ENCODE measurements around the gene DCUN1D3.

Gene DCUN1D3

DNA sequence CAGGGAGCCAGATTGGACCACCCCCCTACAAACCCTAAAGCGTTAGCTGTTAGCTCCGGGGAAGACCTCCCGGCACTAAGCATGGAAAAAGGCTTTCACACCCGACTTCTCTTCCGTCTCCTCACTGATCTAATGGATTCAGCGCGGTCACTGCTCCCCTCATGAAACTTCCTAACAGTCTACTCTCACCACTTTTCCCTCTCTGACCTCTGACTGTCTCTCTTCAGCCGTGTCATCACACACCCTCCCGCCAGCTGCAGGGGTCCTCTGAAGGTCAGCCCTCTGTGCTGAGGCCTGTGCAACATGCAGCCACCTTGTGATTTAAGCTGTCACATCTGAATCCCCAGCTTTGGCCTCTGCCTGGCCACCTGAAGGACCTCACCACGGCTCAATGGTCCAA lies 16.1 kb upstream of the DCUN1D3 start:
- TF ChIP-seq, protein P1, sequence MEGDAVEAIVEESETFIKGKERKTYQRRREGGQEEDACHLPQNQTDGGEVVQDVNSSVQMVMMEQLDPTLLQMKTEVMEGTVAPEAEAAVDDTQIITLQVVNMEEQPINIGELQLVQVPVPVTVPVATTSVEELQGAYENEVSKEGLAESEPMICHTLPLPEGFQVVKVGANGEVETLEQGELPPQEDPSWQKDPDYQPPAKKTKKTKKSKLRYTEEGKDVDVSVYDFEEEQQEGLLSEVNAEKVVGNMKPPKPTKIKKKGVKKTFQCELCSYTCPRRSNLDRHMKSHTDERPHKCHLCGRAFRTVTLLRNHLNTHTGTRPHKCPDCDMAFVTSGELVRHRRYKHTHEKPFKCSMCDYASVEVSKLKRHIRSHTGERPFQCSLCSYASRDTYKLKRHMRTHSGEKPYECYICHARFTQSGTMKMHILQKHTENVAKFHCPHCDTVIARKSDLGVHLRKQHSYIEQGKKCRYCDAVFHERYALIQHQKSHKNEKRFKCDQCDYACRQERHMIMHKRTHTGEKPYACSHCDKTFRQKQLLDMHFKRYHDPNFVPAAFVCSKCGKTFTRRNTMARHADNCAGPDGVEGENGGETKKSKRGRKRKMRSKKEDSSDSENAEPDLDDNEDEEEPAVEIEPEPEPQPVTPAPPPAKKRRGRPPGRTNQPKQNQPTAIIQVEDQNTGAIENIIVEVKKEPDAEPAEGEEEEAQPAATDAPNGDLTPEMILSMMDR (conservative IDR thresholded peaks at IDR 0.05), result no peak
- no peak overlapping the region for H3K27ac ChIP-seq

DNA sequence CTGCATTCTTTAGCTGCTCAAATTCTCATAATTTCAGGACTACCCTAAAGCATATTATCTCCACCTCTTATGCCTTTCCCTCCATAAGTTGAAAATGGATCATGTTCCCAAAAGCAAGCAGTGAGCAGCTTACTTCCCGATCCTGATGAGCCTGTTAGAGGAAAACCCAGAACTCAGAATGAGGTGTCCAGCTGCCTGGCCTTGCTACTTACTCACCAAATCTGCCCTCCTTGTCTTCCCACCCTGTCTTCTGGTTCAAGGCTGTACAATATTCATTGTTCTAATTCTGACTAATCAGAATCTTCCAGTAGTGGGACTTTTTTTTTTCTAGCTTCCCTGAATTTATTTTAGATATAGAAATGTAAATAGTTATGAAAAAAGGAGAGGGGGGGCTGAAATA lies 11.2 kb upstream of the DCUN1D3 start:
- TF ChIP-seq, protein P1 (conservative IDR thresholded peaks at IDR 0.05), result no peak
- no peak overlapping the region for H3K27ac ChIP-seq

DNA sequence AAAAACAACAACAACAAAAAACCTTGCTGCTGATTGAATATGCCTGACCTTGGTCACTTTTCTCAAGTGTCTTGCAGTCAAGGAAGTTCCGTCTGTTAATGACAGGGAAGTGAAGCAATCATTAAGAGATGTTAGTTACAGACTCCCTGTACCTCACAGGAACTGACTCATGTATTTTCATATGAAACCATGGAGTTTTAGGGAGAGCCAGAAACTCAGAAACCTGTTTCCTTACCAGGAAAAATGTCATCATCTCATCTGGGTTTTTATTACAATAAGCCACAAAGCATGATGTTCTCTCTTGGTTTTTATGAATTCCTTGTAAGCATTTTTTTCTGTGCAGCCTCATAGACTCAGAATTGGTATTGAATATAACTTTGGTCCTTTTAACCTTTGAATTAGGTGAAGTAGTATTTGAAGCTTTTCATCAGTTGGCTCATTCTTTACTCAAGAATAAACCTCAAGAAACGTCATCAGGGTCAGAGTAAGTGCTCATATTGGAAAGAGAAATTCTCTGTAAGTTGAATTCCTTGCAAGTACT lies 10.7 kb upstream of the DCUN1D3 start:
- TF ChIP-seq, protein P1 (conservative IDR thresholded peaks at IDR 0.05), result no peak
- no peak overlapping the region for H3K27ac ChIP-seq

DNA sequence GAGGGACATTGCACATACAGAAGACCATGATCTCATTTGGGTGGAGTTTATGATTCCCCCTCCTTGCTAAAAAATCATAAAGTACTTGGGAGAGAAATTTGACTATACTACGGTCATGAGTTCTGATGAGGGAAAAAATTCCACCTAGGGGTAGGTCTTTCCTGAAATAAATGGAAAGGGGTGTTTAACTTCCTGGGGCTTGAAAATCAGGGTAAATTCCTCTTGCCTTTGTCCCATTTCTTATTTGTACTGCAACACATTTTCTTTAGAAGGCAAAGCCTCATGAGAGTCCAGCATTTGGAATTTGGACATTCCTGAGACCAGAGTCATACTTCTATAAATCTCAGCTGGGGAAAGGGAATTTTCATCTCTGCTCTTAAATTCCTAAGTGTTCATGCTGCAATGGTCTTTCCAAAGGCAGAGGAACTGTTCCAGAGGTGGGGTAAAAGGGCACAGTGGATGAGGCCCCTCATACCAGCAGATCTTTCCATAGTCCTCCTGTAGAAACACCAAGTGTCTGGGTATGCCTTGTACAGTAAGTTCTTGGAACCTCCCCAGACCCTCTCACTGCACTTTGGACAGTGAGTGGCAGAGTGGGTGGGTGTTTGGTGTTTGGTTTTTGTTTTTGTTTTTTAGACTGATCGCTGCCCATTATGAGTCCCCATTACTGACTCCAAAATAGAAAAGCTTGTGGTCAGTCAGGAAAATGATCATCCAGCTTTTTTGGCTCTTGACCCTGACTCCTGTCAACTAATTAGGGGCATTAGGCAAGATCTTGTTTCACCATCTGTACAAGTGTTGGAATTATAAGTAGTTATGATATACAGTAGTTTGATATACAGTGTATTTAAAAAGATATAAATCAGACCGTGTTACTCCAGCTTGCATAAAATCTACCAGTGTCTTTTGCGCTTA lies 6.4 kb upstream of the DCUN1D3 start:
- TF ChIP-seq, protein P1 (conservative IDR thresholded peaks at IDR 0.05), result no peak
- no peak overlapping the region for H3K27ac ChIP-seq

DNA sequence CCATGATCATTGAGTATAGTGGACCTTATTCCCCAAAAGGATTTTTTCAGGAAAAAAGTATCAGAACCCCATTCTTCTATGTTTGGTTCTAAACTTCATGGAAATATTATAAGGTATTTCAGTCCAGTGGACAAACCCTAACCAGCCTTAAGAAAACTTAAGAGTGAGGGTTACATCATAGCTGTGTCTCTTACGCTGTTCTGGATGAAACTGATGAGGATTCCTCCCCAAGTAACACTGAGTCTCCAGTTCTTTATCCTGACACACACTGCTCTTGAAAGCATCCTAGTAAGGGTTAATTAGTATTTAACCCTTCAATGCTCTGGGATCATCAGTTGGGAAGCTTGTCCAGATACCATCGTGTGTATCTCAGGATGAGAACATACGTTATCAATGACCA lies 5.4 kb upstream of the DCUN1D3 start:
- no peak overlapping the region for H3K27ac ChIP-seq
- TF ChIP-seq, protein P1 (conservative IDR thresholded peaks at IDR 0.05), result no peak

DNA sequence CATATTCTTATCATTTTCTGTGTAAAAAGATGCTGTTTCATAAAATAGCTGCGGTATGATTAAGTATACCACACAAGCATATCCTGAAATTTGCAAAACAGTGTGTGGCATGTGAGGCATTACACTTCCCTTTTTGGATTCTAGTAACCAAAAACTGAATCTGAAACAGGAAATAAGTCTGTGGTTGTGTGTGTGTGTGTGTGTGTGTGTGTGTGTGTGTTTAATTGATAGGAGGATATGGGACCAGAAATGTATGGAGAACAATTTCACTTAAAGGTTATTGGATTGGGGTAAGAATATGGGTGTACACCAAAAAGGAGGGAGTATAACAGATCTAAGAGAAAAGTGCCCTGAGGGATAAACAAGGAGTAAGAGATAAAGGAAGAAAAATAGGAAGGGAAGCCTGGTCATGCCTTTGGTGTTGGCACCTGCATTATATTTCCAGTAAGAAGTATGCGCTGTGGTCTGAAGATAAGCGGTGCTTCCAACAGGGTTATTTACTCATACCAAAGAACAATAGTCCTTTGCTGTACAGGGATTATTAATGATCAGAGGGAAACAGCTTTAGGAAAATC lies 4.4 kb upstream of the DCUN1D3 start:
- H3K27ac ChIP-seq, result no peak overlapping the region
- TF ChIP-seq, protein P1 (conservative IDR thresholded peaks at IDR 0.05), result no peak

DNA sequence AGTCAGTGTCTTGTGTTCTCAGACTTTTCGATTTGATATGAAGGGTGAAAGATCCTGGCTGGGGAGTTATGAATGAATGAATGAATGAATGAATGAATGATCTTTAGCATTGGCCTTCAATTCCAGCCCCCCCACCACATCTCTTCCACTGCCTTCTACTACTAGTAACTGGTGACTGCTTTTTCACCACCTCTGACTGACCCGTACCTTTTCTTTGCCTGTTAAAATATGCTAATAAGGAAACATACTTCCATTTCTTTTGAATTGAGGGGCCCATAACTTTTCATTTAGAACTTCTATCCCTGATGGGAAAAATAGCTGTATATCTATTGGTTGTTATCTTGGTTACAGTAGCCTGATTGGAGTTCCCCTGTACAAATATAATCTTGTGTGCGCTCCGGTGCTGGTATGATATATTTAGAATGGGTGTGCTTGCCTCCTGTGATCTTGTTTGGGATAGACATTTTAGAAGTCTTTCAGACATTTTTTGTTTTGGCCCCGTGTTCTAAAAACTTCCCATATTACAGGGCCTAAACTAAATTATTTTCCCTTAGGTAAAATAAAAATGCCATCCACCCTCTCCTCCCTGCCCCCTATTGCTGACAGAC lies 3.8 kb upstream of the DCUN1D3 start:
- TF ChIP-seq, protein P1 (conservative IDR thresholded peaks at IDR 0.05), result no peak
- no peak overlapping the region for H3K27ac ChIP-seq

All from VCaP (cell line).